Esophagus (tissue), 2 donors: ENCODE results near the gene DAB2IP. TPM values are rescaled to one million over a fixed set of nuclear protein-coding genes. Genes with fewer than 3 reads are reported as not detected.

Experiments used
- H3K27ac ChIP-seq, 2 donors: one replicate each; pipeline ENCODE4 v1.5.1; 2013; ENCODE audit warnings: low read depth in 2 of 2, mild to moderate bottlenecking in 2 of 2, inconsistent platforms in 1 of 2, low read length in 1 of 2, moderate library complexity in 1 of 2
- H3K27me3 ChIP-seq, 2 donors: one replicate each; pipeline ENCODE4 v1.6.1; 2013; ENCODE audit warnings: low read length in 2 of 2, control low read depth in 1 of 2, mild to moderate bottlenecking in 1 of 2; ENCODE audit not compliant: insufficient read depth in 2 of 2, control insufficient read depth in 1 of 2
- H3K36me3 ChIP-seq, 2 donors: one replicate each; pipeline ENCODE4 v1.6.1; 2013; ENCODE audit warnings: low read length in 1 of 2; ENCODE audit not compliant: control insufficient read depth in 2 of 2, insufficient read depth in 2 of 2
- H3K4me1 ChIP-seq, 2 donors: one replicate each; pipeline ENCODE4 v1.6.1; 2013; ENCODE audit warnings: low read length in 1 of 2; ENCODE audit not compliant: control insufficient read depth in 2 of 2, insufficient read depth in 2 of 2
- H3K4me3 ChIP-seq, 2 donors: one replicate each; pipeline ENCODE4 v1.5.1; 2013; ENCODE audit warnings: low read length in 2 of 2, mild to moderate bottlenecking in 2 of 2, low read depth in 1 of 2, moderate library complexity in 1 of 2
- H3K9me3 ChIP-seq, 2 donors: one replicate each; pipeline ENCODE4 v1.6.1; 2013; ENCODE audit warnings: mild to moderate bottlenecking in 2 of 2, low read depth in 1 of 2, low read length in 1 of 2, moderate library complexity in 1 of 2; ENCODE audit not compliant: control insufficient read depth in 2 of 2, insufficient read depth in 1 of 2
- WGBS, 2 donors: extraction: QIAGEN DNeasy Blood & Tissue Kit; methylation state at CpG; one replicate each; pipeline ENCODE4 v1.1.7; 2013; 5-methylcytosine and 5-hydroxymethylcytosine counted together
- polyA plus RNA-seq, 2 donors: library from polyadenylated mRNA; stranded (reverse); fragments of 200-250 nt; gene quantifications; one replicate each; pipeline ENCODE4 v1.2.3, GENCODE V29; 2013
- donor health status: healthy with polysubstance abuse.
- donor health status: Bipolar disorder and iron deficiency.

The DAB2IP gene
- polyA plus RNA-seq, 2 donors, result 16.7 to 26.4 TPM

DNA sequence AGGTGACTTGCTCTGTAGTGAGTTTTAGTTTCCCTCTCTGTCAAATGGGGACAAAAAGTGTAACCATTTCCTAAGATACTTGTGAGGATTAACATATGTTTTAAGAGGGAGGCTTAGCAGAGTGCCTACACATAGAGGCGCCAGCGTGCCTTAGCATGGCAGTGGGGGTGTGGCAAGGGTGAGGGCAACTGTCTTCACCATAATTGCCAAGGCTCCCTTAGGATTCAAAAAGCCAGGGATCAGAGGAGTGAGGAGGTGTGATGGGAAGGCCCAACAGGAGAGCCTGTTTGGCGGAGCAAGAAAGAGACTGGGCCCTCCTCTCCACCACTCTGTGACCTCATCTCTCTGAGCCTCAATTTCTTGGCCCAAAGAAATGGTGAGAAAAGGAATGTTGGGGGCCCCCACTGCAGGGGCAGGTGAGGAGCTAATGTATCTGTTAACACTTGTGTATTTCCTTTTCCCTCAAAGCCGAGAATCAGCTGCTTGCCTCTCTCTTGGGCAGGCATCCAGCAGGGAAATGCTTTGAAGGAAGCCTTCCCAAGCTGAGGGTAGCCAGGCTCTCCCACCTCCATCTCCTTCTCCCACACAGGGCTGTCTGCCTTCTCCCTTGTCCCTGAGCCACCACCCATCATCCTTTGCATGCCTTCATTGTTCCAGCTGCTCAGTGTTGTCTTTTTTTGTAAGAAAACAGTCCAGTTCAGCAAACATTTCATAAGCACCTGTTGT is 76.0 kb downstream of the DAB2IP start:
- no peak overlapping the region for H3K27ac ChIP-seq
- H3K4me3 ChIP-seq, result no peak overlapping the region
- peaks cover 12 to 38% of the 10 kb centered on the region in 2 donors for H3K4me1 ChIP-seq
- 54 to 63% methylated on average over 4 of the region's 4 CpGs for WGBS, 2 donors
- no peaks in the 10 kb centered on the region for H3K27me3 ChIP-seq
- H3K36me3 ChIP-seq, result peaks cover 0 to 3% of the 10 kb centered on the region in 2 donors
- no peaks in the 10 kb centered on the region for H3K9me3 ChIP-seq

DNA sequence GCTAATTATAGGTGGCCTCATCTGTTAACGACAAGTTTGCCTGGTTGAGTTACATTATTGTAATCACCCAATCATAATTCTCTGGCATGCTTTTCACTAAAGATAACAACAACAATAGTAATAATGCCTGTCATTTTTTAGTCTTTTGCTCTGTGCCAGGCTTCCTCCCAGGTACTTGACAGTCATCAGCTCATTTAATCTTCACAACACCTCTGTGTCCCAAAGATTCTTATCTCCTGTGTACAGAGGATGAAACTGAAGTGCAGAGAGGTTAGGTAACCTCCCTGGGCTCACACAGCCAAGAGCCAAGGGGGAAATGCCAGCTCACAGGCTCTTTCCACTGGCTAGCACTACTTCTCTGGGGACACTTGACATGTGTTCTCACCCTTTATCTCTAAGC is 77.5 kb downstream of the DAB2IP start:
- no peak overlapping the region for H3K4me3 ChIP-seq
- peaks cover 0 to 3% of the 10 kb centered on the region in 2 donors for H3K36me3 ChIP-seq
- 48 to 64% methylated on average over 1 of the region's 1 CpG for WGBS, 2 donors
- H3K9me3 ChIP-seq, result no peaks in the 10 kb centered on the region
- no peak overlapping the region for H3K27ac ChIP-seq
- peaks cover 8 to 29% of the 10 kb centered on the region in 2 donors for H3K4me1 ChIP-seq
- H3K27me3 ChIP-seq, result no peaks in the 10 kb centered on the region

GRCh38 chr9:121729769-121730562 is 78.5 kb downstream of the DAB2IP start:
- Histone ChIP-seq H3K9me3 (no peaks in the 10 kb centered on the region), H3K4me3 (no peak overlapping the region), H3K27ac (no peak overlapping the region), H3K27me3 (no peaks in the 10 kb centered on the region), H3K36me3 (peaks cover 0 to 3% of the 10 kb centered on the region in 2 donors), H3K4me1 (peaks cover 5 to 23% of the 10 kb centered on the region in 2 donors)
- WGBS, 2 donors, result 85 to 86% methylated on average over 10 of the region's 10 CpGs

DNA sequence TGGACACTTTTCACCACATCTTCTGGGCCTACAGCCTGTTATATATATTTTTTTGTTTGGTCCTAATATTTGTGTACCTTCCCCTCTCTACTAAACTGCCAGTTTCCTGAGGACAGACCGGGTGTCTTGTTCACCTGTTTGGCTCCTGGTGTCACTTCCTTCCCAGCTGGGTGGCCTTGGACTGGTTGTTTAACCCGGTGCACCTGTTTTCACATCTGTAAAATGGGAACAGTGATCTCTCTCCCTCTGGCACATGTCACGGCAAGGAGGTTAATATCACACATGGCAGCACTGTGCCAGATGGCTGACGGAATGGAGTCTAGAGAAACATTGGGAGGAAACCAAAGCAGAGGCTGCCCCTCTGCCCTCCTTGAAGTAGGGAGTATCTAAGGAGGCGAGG is 79.7 kb downstream of the DAB2IP start:
- Histone ChIP-seq H3K36me3 (peaks cover 0 to 3% of the 10 kb centered on the region in 2 donors), H3K4me1 (peaks cover 7 to 25% of the 10 kb centered on the region in 2 donors), H3K9me3 (no peaks in the 10 kb centered on the region), H3K27me3 (no peaks in the 10 kb centered on the region), H3K4me3 (no peak overlapping the region), H3K27ac (no peak overlapping the region)
- 76 to 89% methylated on average over 5 of the region's 5 CpGs for WGBS, 2 donors

DNA sequence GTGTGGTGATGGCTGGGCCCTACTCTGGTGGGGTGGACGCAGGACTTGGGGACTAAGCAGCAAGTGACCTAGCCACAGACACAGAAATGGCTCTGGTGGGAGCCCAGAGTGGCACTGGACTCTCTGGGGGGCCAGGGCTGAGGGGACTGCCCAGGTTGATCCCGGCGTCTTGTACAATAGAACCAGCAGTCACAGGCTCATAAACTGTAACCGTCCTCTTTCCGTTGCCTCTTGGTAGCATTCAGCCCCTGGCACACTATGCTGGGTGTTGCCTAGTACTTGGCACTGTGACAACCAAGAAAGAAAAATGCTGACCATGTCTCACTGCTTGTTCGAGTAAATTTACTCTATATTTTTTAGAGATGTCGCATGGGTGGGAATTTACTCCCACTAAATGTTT is 80.5 kb downstream of the DAB2IP start:
- H3K4me1 ChIP-seq, result peaks cover 7 to 26% of the 10 kb centered on the region in 2 donors

DNA sequence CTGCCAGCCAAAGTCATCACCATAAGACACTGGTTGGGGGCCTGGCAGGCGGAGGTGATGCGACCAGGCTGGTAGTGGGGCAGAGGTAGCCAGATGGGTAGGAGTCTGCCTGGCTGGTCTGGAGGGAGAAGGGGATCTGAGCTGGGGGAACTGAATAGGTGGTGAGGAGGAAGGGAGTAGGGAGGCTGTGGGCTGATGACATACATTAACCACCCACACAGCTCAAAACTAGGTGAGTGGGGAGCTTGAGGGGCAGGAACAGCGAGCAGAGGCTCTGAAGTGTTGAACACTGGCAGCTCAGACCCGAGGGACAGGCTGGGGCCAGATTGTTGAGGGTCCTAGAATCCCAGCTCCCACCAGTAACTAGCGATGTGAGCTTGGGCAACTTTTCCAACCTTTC is 81.0 kb downstream of the DAB2IP start:
- no peaks in the 10 kb centered on the region for H3K27me3 ChIP-seq
- no peak overlapping the region for H3K27ac ChIP-seq
- H3K4me3 ChIP-seq, result no peak overlapping the region
- H3K36me3 ChIP-seq, result peaks cover 0 to 3% of the 10 kb centered on the region in 2 donors
- H3K9me3 ChIP-seq, result no peaks in the 10 kb centered on the region
- WGBS, 2 donors, result 78 to 83% methylated on average over 5 of the region's 5 CpGs
- H3K4me1 ChIP-seq, result peaks cover 8 to 26% of the 10 kb centered on the region in 2 donors

More for the DNA sequence above, 80.5 kb downstream of the DAB2IP start:
- no peaks in the 10 kb centered on the region for H3K9me3 ChIP-seq
- peaks cover 0 to 3% of the 10 kb centered on the region in 2 donors for H3K36me3 ChIP-seq
- H3K27me3 ChIP-seq, result no peaks in the 10 kb centered on the region
- no peak overlapping the region for H3K27ac ChIP-seq
- WGBS, 2 donors, result 51 to 56% methylated on average over 7 of the region's 7 CpGs
- H3K4me3 ChIP-seq, result no peak overlapping the region

- Histone ChIP-seq H3K9me3 (no peaks in the 10 kb centered on the region), H3K36me3 (peaks cover 0 to 3% of the 10 kb centered on the region in 2 donors), H3K4me1 (peaks cover 11 to 31% of the 10 kb centered on the region in 2 donors), H3K27ac (no peak overlapping the region), H3K4me3 (no peak overlapping the region), H3K27me3 (no peaks in the 10 kb centered on the region)
- WGBS, 2 donors, result 78 to 81% methylated on average over 4 of the region's 4 CpGs
Measured at GRCh38 chr9:121732886-121733285, 81.5 kb downstream of the DAB2IP start.

- 75 to 80% methylated on average over 1 of the region's 1 CpG for WGBS, 2 donors
Measured at GRCh38 chr9:121734465-121734864, 83.0 kb downstream of the DAB2IP start.

DNA sequence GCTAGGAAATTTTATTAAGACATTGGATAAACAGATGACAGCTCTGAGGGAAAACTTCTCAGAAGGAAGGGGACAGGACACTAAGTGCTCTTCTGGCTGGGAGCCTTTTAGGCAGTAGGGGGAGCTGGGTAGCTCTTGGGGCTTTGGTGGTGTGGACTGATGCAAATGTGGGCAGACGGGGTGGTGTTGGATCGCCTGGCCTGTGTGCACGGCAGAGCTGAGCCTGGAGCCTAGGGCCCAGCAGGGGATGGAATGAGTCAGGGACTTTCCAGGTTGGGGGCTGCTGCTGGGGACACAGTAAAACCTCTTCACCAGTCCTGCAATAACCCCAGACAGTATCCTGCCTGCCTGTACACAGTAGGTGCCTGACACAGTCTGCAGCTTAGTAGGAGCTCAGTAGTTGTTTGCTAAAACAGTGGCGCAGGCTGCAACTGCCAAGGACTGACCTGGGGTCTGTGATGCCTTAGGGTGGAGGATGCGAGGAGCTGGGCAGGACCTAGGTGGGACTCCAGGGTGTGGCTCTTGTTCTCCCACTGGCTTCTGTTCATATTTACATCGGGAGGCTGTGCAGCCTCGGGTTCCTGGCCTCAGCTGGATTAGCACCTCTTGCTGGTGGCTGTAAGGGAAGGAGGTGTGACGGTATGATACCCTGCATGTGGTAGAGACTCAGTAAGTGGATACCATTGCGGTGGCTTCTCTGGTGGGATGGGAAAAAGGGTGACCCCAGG is 83.8 kb downstream of the DAB2IP start:
- Histone ChIP-seq H3K4me3 (no peak overlapping the region), H3K9me3 (no peaks in the 10 kb centered on the region), H3K36me3 (peaks cover 0 to 3% of the 10 kb centered on the region in 2 donors), H3K4me1 (peaks cover 9 to 33% of the 10 kb centered on the region in 2 donors), H3K27me3 (no peaks in the 10 kb centered on the region), H3K27ac (peak overlapping the region; percentile 44 to 78)
- 37 to 49% methylated on average over 9 of the region's 9 CpGs for WGBS, 2 donors

More at GRCh38 chr9:121734465-121734864, 83.0 kb downstream of the DAB2IP start:
- H3K36me3 ChIP-seq, result peaks cover 0 to 3% of the 10 kb centered on the region in 2 donors
- peaks cover 9 to 33% of the 10 kb centered on the region in 2 donors for H3K4me1 ChIP-seq
- H3K4me3 ChIP-seq, result no peak overlapping the region
- H3K27me3 ChIP-seq, result no peaks in the 10 kb centered on the region
- no peak overlapping the region for H3K27ac ChIP-seq
- H3K9me3 ChIP-seq, result no peaks in the 10 kb centered on the region
